GM12878 (cell line): ENCODE results near the gene TRUB2. TPM values are rescaled to one million over a fixed set of nuclear protein-coding genes. Genes with fewer than 3 reads are reported as not detected.

Source experiments
- ATAC-seq: fragments of 200-7000 bp; cut with Tn5 transposase; 3 replicates; pipeline ENCODE4 v1.9.1; 2020; ENCODE audit warnings: mild to moderate bottlenecking, moderate library complexity
- BruUV-seq: library from RNA; stranded (reverse); fragments of 400-500 nt; replicated peaks from 2 replicates; lab custom pipeline; 2021; lab: Mats Ljungman, UMichigan
- CTCF ChIA-PET: fragments of 300-600 bp; sonication (Branson Sonifier 250); formaldehyde crosslinking; extraction: SDS; loops from one replicate; lab custom pipeline; 2021; ENCODE audit warnings: inconsistent platforms; lab: Yijun Ruan, JAX
- POLR2A ChIA-PET: fragments of 350-600 bp; formaldehyde crosslinking; extraction: SDS; loops from one replicate; lab custom pipeline; 2021; ENCODE audit warnings: inconsistent platforms; lab: Charles Lee
- RAD21 ChIA-PET: fragments of 300-600 bp; sonication (Branson Sonifier 250); formaldehyde crosslinking; loops from one replicate; lab custom pipeline; 2023; ENCODE audit warnings: antibody characterized with exemption; ENCODE audit not compliant: unreplicated experiment; lab: Charles Lee
- SMC1A ChIA-PET: fragments of 300-600 bp; sonication (Branson Sonifier 250); formaldehyde crosslinking; loops from one replicate; lab custom pipeline; 2023; ENCODE audit not compliant: unreplicated experiment, uncharacterized antibody; lab: Charles Lee
- DNase-seq: peaks from one replicate; pipeline ENCODE4 v3.0.0-alpha.2; 2011; ENCODE audit warnings: low read depth, low spot score
- FAIRE-seq: peaks from 3 replicates; lab custom pipeline; 2011; peaks lifted over from hg19 to GRCh38; lab: Jason Lieb, UNC
- H2AFZ ChIP-seq: 2 replicates; pipeline ENCODE4 v1.6.0; 2011; ENCODE audit warnings: low read depth, low read length, control low read depth; ENCODE audit not compliant: control insufficient read depth
- H3K27ac ChIP-seq: 2 replicates; pipeline ENCODE4 v1.5.1; 2011; ENCODE audit warnings: control low read depth; ENCODE audit not compliant: control insufficient read depth, insufficient read depth
- H3K27me3 ChIP-seq, 2 experiments: replicated peaks in 1 of 2; 2 replicates each; pipeline versions ENCODE4 v1.6.0 to v1.6.1; 2011; ENCODE audit warnings: low read length in 1 of 2; ENCODE audit not compliant: control insufficient read depth in 2 of 2, insufficient read depth in 2 of 2
- H3K36me3 ChIP-seq, 2 experiments: 2 replicates each; pipeline ENCODE4 v1.5.1; 2011; ENCODE audit warnings: low read length in 1 of 2; ENCODE audit not compliant: control insufficient read depth in 2 of 2, insufficient read depth in 2 of 2
- H3K4me1 ChIP-seq: 2 replicates; pipeline ENCODE4 v1.6.1; 2011; ENCODE audit warnings: mild to moderate bottlenecking, low read length, moderate library complexity, mixed read lengths; ENCODE audit not compliant: control insufficient read depth, insufficient read depth
- H3K4me2 ChIP-seq: 2 replicates; pipeline ENCODE4 v1.6.0; 2011; ENCODE audit warnings: control low read depth; ENCODE audit not compliant: control insufficient read depth, insufficient read depth
- H3K4me3 ChIP-seq: fragments of 200-600 bp; sonication (generic); 2 replicates; pipeline ENCODE4 v1.5.1; 2016
- H3K79me2 ChIP-seq: 2 replicates; pipeline ENCODE4 v1.6.0; 2011; ENCODE audit warnings: low read length; ENCODE audit not compliant: control insufficient read depth, insufficient read depth
- H3K9ac ChIP-seq: 2 replicates; pipeline ENCODE4 v1.8.0; 2011; ENCODE audit warnings: low read length, control low read depth, mixed read lengths; ENCODE audit not compliant: control insufficient read depth, insufficient read depth
- H3K9me3 ChIP-seq: replicated peaks from 3 replicates; pipeline ENCODE4 v1.5.1; 2011; ENCODE audit warnings: mild to moderate bottlenecking, low read length; ENCODE audit not compliant: control insufficient read depth, insufficient read depth
- H4K20me1 ChIP-seq: 2 replicates; pipeline ENCODE4 v1.6.0; 2011; ENCODE audit not compliant: control insufficient read depth, insufficient read depth
- CBX5 ChIP-seq: sonication (generic); IDR thresholded peaks from 2 replicates; pipeline ENCODE4 v1.6.1; 2016; ENCODE audit warnings: low read depth, moderate library complexity, mild to moderate bottlenecking, inconsistent platforms
- CHD4 ChIP-seq: fragments of 200-600 bp; sonication (generic); IDR thresholded peaks from 2 replicates; pipeline ENCODE4 v1.6.1; 2016; ENCODE audit warnings: mild to moderate bottlenecking
- GATAD2B ChIP-seq: fragments of 450-650 bp; conservative IDR thresholded peaks from 2 replicates; pipeline ENCODE4 v1.6.1; 2017; ENCODE audit warnings: low read depth, mild to moderate bottlenecking, moderate library complexity
- HCFC1 ChIP-seq: fragments of 150-350 bp; IDR thresholded peaks from 2 replicates; pipeline ENCODE4 v1.6.1; 2014; ENCODE audit warnings: low read length
- HDAC6 ChIP-seq: fragments of 200-600 bp; sonication (generic); IDR thresholded peaks from one replicate; pipeline ENCODE4 v1.8.0; 2017; ENCODE audit warnings: antibody characterized with exemption; ENCODE audit not compliant: unreplicated experiment
- IKZF1 ChIP-seq: fragments of 450-650 bp; conservative IDR thresholded peaks from 2 replicates; pipeline ENCODE4 v1.6.1; 2017; ENCODE audit warnings: antibody characterized with exemption, mild to moderate bottlenecking
- JUNB ChIP-seq: IDR thresholded peaks from 2 replicates; pipeline ENCODE4 v1.6.1; 2016; ENCODE audit warnings: antibody characterized with exemption, mild to moderate bottlenecking
- NFIC ChIP-seq: IDR thresholded peaks from 2 replicates; pipeline ENCODE4 v1.6.1; 2012; ENCODE audit warnings: low read depth, mild to moderate bottlenecking, inconsistent platforms, low read length, moderate library complexity
- WGBS: methylation state at CpG from one replicate; pipeline ENCODE4 v1.1.6; 2016; ENCODE audit warnings: low lambda C conversion rate; ENCODE audit not compliant: insufficient replicate concordance, insufficient coverage; ENCODE audit errors: missing lambda C conversion rate; 5-methylcytosine and 5-hydroxymethylcytosine counted together
- in situ Hi-C: fragments of 300-500 bp; cut with MboI; formaldehyde crosslinking; loops from 9 replicates; pipeline ENCODE4 v1.14.3; 2018; ENCODE audit warnings: mixed read lengths
- intact Hi-C: fragments of 100-400 bp; cut with micrococcal nuclease; formaldehyde crosslinking; loops from one replicate; pipeline ENCODE4 v1.14.2; 2022; ENCODE audit not compliant: unreplicated experiment
- polyA plus RNA-seq, 11 experiments: library from polyadenylated mRNA; depleted of rRNA in 4 of 11; unstranded in 6 of 11; stranded (reverse) in 5 of 11; fragments of >200 nt; fragmentation: Nextera tagmentation in 4 of 11; fragmentation: Illumina TruSeq in 1 of 11; extraction: Ambion mirVana in 4 of 11; extraction: Trizol in 1 of 11; gene quantifications; 1 replicate in 1 of 11; 2 replicates in 10 of 11; pipeline versions ENCODE4 v1.2.1 to v1.2.3, GENCODE V29; 2011 to 2016; ENCODE audit warnings: inconsistent platforms in 2 of 11, missing spikeins in 2 of 11, low read depth in 1 of 11
- total RNA-seq, 4 experiments: library from RNA; depleted of rRNA in 3 of 4; stranded (reverse); fragments of >200 nt in 3 of 4; fragmentation: Illumina TruSeq in 1 of 4; extraction: Trizol in 1 of 4; gene quantifications; 2 replicates each; pipeline versions ENCODE4 v1.2.1 to v1.2.3, GENCODE V29; 2013 to 2021
- TF ChIP-seq, protein P1 (sequence below): fragments of 450-650 bp; formaldehyde crosslinking; IDR thresholded peaks from 2 replicates; pipeline ENCODE4 v1.4.0; 2020; ENCODE audit warnings: mild to moderate bottlenecking, moderate library complexity

The TRUB2 gene
- total and polyA plus RNA-seq, 10 of the 15 experiments (the other 5 are each of a cell fraction or from before 2014, with no cell fraction given) = 2.8 to 70.5 (median 37.2) TPM

DNA sequence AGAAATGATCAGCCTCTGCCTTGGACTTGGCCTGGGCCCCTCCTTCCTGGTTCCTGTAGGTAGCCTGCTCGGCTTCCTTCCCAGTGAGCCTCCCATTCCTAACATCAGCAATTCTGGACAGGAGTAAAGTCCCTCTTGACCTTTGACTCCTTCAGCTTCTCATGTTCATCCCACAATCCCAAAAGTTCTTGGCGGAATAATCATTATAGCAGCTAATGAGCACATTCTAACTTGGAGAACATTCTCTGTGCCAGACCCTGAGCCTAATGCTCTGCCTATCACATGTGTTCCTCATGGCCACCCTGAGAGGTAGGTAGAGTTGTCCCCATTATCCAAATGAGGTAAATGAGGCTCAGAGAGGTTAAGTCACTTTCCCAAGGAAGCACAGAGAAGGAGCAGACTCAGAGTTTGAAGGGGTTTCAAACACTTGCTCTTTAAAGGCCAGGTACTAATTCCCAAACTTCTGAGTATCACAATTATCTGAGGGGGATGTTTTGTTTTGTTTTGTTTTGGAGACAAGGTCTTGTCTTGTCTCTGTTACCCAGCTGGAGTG is 24.9 kb downstream of the TRUB2 start:
- H3K4me3 ChIP-seq = no peak overlapping the region
- H3K27ac ChIP-seq = no peak overlapping the region
- H3K9me3 ChIP-seq = no peaks in the 10 kb centered on the region
- H3K9ac ChIP-seq = no peak overlapping the region
- H3K4me1 ChIP-seq = no peaks in the 10 kb centered on the region
- H3K79me2 ChIP-seq = no peaks in the 10 kb centered on the region
- ATAC-seq (no peak), DNase-seq (no peak), FAIRE-seq (no peak)
- intact Hi-C loops (no loop called here), in situ Hi-C loops (no loop called here)
- H4K20me1 ChIP-seq = no peaks in the 10 kb centered on the region
- H3K36me3 ChIP-seq = no peaks in the 10 kb centered on the region
- BruUV-seq = no TSS peak
- H3K27me3 ChIP-seq = no peaks in the 10 kb centered on the region
- no peak overlapping the region for H2AFZ ChIP-seq
- TF ChIP-seq HCFC1 = no peak
- TF ChIP-seq HDAC6 = no peak
- no peak for TF ChIP-seq CHD4
- TF ChIP-seq CBX5 = no peak
- no peak for TF ChIP-seq IKZF1
- no peak for TF ChIP-seq GATAD2B
- TF ChIP-seq JUNB = no peak
- no peak for TF ChIP-seq NFIC
- TF ChIP-seq, protein P1, sequence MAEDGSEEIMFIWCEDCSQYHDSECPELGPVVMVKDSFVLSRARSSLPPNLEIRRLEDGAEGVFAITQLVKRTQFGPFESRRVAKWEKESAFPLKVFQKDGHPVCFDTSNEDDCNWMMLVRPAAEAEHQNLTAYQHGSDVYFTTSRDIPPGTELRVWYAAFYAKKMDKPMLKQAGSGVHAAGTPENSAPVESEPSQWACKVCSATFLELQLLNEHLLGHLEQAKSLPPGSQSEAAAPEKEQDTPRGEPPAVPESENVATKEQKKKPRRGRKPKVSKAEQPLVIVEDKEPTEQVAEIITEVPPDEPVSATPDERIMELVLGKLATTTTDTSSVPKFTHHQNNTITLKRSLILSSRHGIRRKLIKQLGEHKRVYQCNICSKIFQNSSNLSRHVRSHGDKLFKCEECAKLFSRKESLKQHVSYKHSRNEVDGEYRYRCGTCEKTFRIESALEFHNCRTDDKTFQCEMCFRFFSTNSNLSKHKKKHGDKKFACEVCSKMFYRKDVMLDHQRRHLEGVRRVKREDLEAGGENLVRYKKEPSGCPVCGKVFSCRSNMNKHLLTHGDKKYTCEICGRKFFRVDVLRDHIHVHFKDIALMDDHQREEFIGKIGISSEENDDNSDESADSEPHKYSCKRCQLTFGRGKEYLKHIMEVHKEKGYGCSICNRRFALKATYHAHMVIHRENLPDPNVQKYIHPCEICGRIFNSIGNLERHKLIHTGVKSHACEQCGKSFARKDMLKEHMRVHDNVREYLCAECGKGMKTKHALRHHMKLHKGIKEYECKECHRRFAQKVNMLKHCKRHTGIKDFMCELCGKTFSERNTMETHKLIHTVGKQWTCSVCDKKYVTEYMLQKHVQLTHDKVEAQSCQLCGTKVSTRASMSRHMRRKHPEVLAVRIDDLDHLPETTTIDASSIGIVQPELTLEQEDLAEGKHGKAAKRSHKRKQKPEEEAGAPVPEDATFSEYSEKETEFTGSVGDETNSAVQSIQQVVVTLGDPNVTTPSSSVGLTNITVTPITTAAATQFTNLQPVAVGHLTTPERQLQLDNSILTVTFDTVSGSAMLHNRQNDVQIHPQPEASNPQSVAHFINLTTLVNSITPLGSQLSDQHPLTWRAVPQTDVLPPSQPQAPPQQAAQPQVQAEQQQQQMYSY (CRISPR knock-in tag) = no peak
- POLR2A ChIA-PET = no interaction called here
- SMC1A ChIA-PET = interaction anchor here (1.2 kb wide), 1 partner anchor 123 kb away, joined by 3 read pairs; no protein-coding TSS in a partner anchor
- H3K4me2 ChIP-seq = no peak overlapping the region
- RAD21 ChIA-PET = interaction anchor here (0.8 kb wide), 1 partner anchor 44 kb away, joined by 3 read pairs; no protein-coding TSS in a partner anchor
- 75% methylated on average over 2 of the region's 2 CpGs for WGBS
- CTCF ChIA-PET = interaction anchor here (0.6 to 4.2 kb wide), 6 partner anchors 16 to 793 kb away, joined by 3 to 34 read pairs (median 3); no protein-coding TSS in a partner anchor
